Astrocyte of the cerebellum (primary cell): Measurements from ENCODE around the gene ZNF316.

ENCODE experiments used
- DNase-seq: peaks from one replicate; pipeline ENCODE4 v3.0.0-alpha.2; 2011; ENCODE audit warnings: low read depth
- H3K4me3 ChIP-seq: 2 replicates; pipeline ENCODE4 v1.5.1; 2011; ENCODE audit warnings: mild to moderate bottlenecking, low read depth, low read length, moderate library complexity
- CTCF ChIP-seq: IDR thresholded peaks from 2 replicates; pipeline ENCODE4 v1.5.1; 2012; ENCODE audit warnings: low read length, low read depth, moderate library complexity, mild to moderate bottlenecking; ENCODE audit errors: missing control alignments
- in situ Hi-C: cut with HindIII; loops from 2 replicates; pipeline ENCODE4 v1.10.0; 2017; ENCODE audit warnings: low sequenced_read_pairs

The ZNF316 gene

GRCh38 chr7:6613706-6614105 is 23.4 kb upstream of the ZNF316 start:
- in situ Hi-C loops = no loop called here
- no peak for TF ChIP-seq CTCF
- DNase-seq = no peak
- H3K4me3 ChIP-seq = no peak overlapping the region

GRCh38 chr7:6614953-6615722 is 22.0 kb upstream of the ZNF316 start, which contains the start of gene ZNF853:
ZNF853 (plus strand) TSS chr7:6615610; CDS start chr7:6616175, 565 bp downstream.
- in situ Hi-C loops = no loop called here
- DNase-seq = no peak

GRCh38 chr7:6615723-6616555 is 21.2 kb upstream of the ZNF316 start:
- H3K4me3 ChIP-seq = peak overlapping the region; percentile 53
- TF ChIP-seq CTCF = no peak
- in situ Hi-C loops = no loop called here
- DNase-seq = no peak

More at GRCh38 chr7:6614953-6615722, 22.0 kb upstream of the ZNF316 start, which contains the start of gene ZNF853:
- H3K4me3 ChIP-seq = peak within 1 kb of the TSS; percentile 53
- TF ChIP-seq CTCF = no peak

GRCh38 chr7:6616854-6617643 is 20.1 kb upstream of the ZNF316 start:
- no peak overlapping the region for H3K4me3 ChIP-seq
- TF ChIP-seq CTCF = no peak
- DNase-seq = no peak
- in situ Hi-C loops = no loop called here

GRCh38 chr7:6618621-6619020 is 18.5 kb upstream of the ZNF316 start:
- H3K4me3 ChIP-seq = no peak overlapping the region
- DNase-seq = no peak
- in situ Hi-C loops = no loop called here
- TF ChIP-seq CTCF = no peak

- H3K4me3 ChIP-seq = no peak overlapping the region
- TF ChIP-seq CTCF = no peak
- in situ Hi-C loops = no loop called here
- DNase-seq = no peak
These were observed 17.2 kb upstream of the ZNF316 start for GRCh38 chr7:6619961-6620360.
